ENCODE data around the gene SPEG. TPM values are rescaled to one million over a fixed set of nuclear protein-coding genes. Genes with fewer than 3 reads are reported as not detected.

SPEG gene
- total RNA-seq, 2 donors from 2014 or later: 82.2 to 90.8 TPM

GRCh38 chr2:219398721-219399363 lies 35.8 kb upstream of the SPEG start:
- Histone ChIP-seq H3K36me3 (no peaks in the 10 kb centered on the region), H3K27me3 (no peaks in the 10 kb centered on the region), H3K9me3 (no peaks in the 10 kb centered on the region), H3K4me3 (no peak overlapping the region), H3K4me1 (peaks cover 0 to 8% of the 10 kb centered on the region in 2 donors), H3K27ac (no peak overlapping the region)
- TF ChIP-seq, protein P1, sequence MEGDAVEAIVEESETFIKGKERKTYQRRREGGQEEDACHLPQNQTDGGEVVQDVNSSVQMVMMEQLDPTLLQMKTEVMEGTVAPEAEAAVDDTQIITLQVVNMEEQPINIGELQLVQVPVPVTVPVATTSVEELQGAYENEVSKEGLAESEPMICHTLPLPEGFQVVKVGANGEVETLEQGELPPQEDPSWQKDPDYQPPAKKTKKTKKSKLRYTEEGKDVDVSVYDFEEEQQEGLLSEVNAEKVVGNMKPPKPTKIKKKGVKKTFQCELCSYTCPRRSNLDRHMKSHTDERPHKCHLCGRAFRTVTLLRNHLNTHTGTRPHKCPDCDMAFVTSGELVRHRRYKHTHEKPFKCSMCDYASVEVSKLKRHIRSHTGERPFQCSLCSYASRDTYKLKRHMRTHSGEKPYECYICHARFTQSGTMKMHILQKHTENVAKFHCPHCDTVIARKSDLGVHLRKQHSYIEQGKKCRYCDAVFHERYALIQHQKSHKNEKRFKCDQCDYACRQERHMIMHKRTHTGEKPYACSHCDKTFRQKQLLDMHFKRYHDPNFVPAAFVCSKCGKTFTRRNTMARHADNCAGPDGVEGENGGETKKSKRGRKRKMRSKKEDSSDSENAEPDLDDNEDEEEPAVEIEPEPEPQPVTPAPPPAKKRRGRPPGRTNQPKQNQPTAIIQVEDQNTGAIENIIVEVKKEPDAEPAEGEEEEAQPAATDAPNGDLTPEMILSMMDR (IDR thresholded peaks at IDR 0.05): no peak
- DNase-seq (ENCODE audit: low spot score): no peak

DNA sequence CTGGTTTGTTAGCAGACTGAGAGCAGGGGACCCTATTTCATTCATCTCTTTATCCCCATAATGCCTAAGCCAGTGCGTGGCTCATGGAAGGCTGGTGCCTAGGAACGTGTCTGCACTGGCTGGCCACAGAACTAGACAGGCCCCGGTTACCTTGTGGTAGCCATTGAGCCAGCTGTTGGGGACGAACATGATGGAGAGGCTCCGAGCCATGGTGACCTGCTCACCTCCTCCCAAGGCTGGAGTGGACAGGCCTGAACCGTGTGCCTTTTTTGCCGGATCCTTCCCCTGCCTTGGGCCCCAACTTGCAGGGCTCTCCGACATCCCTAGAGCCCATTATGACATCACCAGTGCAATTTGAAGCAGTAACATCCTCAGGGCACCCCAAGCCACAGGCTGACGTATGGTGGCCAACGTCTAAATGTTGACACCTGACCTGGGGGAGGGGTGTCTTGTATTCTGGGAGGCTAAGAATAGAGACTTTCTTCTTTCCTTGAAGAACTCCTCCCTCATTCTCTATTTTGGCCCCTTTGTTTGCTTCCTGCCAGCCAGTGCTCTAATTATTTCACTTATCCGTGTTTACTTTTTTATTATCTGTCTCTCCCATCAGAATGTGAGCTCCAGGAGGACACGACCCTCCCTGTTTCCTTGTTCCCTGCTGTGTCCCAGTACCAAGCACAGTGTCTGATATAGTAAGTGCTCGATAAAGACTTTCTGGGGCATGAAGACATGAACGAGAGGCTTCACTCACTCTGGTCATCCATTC lies 34.7 kb upstream of the SPEG start:
- H3K27me3 ChIP-seq: no peaks in the 10 kb centered on the region
- H3K9me3 ChIP-seq: no peaks in the 10 kb centered on the region
- TF ChIP-seq, protein P1 (IDR thresholded peaks at IDR 0.05): no peak
- DNase-seq (ENCODE audit: low spot score): no peak
- no peak overlapping the region for H3K4me3 ChIP-seq
- peaks cover 0 to 19% of the 10 kb centered on the region in 2 donors for H3K4me1 ChIP-seq
- no peak overlapping the region for H3K27ac ChIP-seq
- H3K36me3 ChIP-seq: no peaks in the 10 kb centered on the region

- TF ChIP-seq, protein P1 (IDR thresholded peaks at IDR 0.05): no peak
- no peak overlapping the region for H3K4me3 ChIP-seq
- H3K27ac ChIP-seq: no peak overlapping the region
- H3K4me1 ChIP-seq: peaks cover 0 to 24% of the 10 kb centered on the region in 2 donors
- no peaks in the 10 kb centered on the region for H3K9me3 ChIP-seq
- no peak for DNase-seq (ENCODE audit: low spot score)
- H3K27me3 ChIP-seq: no peaks in the 10 kb centered on the region
- no peaks in the 10 kb centered on the region for H3K36me3 ChIP-seq
Observed at GRCh38 chr2:219400562-219400961, 34.1 kb upstream of the SPEG start.

DNA sequence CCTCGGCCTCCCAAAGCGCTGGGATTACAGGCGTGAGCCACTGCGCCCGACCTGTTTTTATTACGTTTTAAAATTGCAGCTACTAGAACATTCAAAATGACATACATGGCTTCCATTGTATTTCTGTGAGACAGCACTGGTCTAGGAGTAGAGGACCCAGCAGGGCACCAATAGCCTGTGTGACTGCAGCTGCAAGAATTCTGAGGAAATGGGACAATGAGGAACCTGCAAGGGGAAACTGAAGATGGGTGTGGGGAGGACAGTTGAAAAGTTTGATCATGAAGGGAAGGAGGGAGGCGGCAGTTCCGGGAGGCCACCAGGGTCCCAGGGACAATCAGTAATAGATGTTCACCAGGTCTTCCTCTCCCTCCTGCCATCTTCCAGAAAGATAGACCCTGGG lies 33.0 kb upstream of the SPEG start:
- no peak for DNase-seq (ENCODE audit: low spot score)
- H3K36me3 ChIP-seq: no peaks in the 10 kb centered on the region
- H3K9me3 ChIP-seq: no peaks in the 10 kb centered on the region
- no peaks in the 10 kb centered on the region for H3K27me3 ChIP-seq
- no peak overlapping the region for H3K4me3 ChIP-seq
- H3K4me1 ChIP-seq: peaks cover 0 to 35% of the 10 kb centered on the region in 2 donors
- H3K27ac ChIP-seq: no peak overlapping the region
- TF ChIP-seq, protein P1 (IDR thresholded peaks at IDR 0.05): no peak

DNA sequence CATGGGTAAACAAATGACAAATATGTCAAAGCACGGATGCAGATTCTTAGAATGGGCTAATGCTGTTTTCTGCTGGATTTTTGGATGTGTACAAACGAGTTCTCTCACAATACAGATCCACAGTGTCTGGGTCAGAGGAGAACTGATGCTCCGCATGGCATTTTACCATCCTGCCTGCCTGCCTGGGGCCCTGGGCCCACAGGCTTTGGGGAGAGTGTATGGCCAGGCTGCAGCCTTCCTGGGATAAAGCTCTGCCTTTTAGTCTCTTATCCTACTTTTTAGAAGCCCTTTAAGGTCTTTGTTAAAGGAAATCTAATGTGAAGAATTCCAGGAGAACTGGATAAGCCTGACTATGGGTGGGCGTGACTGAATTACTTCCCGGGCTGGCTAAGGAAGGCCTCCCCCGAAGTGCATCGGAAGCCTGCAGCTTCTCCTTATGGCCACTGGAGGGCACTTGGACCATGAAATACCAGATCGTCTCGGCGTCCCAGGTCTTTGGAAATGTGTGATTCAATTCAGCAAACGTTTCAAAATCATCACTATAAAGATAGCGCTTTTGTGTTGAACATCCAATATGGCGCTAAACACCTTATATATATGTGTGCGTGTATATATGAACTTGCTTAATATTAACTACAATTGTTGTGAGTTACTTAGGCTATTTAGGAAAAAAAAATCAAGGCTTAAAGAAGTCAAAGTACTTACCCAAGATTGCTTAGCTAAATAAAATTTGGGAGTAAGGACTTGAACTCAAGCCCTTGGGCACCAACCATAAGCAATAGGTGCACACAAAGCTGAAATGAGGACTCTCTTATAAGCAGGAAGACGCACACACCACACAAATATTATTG lies 31.8 kb upstream of the SPEG start:
- no peaks in the 10 kb centered on the region for H3K27me3 ChIP-seq
- no peaks in the 10 kb centered on the region for H3K9me3 ChIP-seq
- TF ChIP-seq, protein P1 (IDR thresholded peaks at IDR 0.05): peak; percentile 84 to 94
- no peak overlapping the region for H3K4me3 ChIP-seq
- peak; percentile 80 for DNase-seq (ENCODE audit: low spot score)
- H3K36me3 ChIP-seq: no peaks in the 10 kb centered on the region
- peak overlapping the region; percentile 86 to 92 for H3K27ac ChIP-seq
- H3K4me1 ChIP-seq: peaks cover 0 to 41% of the 10 kb centered on the region in 2 donors

Measured in right atrium auricular region (tissue), 2 donors.